SKM-1 treated with dmso at 0.1 percent for 144 hours (cell line): ENCODE measurements around the gene OR52A5.
A peak's percentile ranks its signal among the peaks of the same experiment; 100 is the strongest.
"Not testable (repeated sequence)": the region's sequence is repeated elsewhere in the genome, so short reads cannot be mapped to it uniquely, and the experiment has no call there.

Experiments used
- DNase-seq: peaks from one replicate; lab custom pipeline; 2025; ENCODE audit not compliant: unreplicated experiment; lab: John Stamatoyannopoulos, UW

OR52A5 gene

DNA sequence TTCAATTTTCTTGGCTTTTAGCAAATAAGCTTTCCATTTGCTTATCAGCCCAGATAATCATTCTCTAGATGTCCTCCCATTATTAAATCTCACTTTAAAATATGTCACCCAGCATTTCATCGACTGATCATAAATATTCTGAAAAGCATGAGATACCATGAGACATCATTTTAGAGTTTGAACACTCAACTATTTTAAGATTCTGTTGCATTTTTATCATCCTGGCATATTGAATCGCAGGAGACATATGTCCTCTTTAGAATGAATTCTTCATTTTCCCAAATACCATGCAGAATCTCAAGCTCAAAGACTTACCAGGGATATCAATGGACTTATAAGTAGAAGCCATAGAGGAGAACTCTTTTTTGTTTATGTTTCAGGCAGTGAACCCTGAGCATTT is at the start of gene OR52A5:
Gene OR52A5, minus strand, starts transcription at position 361 of the 400 bp plus-strand sequence. CDS start 5,714 bp downstream, outside the sequence.
- no peak for DNase-seq

DNA sequence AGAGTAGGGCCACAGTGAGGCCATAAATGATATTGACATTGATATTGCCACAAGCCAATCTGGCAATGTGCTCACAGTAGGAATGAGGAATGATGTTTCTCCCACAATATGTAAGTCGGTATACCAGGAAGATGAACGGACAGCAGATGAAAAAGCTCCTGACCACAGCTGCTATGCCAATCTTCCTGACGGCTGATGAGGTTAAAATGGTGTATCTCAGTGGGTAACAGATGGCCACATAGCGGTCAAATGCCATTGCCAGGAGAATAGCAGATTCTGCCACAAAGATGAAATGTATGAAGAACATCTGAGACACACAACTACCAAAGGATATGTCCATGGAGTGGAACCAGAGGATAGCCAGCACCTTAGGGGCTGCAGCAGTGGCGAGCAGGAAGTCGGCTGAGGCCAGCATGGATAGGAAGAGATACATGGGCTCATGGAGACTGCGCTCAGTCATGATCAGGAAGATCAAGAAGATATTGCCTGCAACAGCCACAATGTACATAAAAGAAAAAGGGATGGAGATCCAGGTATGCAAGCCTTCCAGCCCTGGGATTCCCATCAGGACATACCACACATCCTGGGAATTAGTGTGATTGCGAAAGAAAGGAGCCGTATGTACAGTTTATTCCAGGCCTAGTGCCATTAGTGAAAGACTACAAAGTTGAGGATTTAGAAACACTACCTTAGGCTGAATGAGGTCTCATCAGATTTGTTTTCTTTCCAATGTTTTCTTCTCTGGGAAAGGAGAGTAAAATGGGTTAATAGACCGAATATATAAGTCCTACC is 40.1 kb upstream of the OR52A5 start:
- DNase-seq, result no peak

DNA sequence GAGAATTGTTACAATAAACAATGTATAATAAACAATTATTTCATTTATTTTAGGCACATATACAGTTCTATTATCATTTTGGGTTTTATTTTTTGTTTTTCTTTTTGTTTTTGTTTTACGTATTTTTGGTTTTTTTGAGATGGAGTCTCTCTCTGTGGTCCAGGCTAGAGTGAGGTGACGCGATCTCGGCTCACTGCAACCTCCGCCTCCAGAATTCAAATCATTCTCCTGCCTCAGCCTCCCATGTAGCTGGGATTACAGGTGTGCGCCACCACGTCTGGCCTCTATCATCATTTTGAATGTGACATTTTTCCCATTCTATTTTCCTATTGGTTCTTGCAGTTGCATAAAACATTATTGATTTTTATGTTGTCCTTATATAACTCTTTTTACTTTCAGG is 36.8 kb upstream of the OR52A5 start:
- DNase-seq, result no peak

DNA sequence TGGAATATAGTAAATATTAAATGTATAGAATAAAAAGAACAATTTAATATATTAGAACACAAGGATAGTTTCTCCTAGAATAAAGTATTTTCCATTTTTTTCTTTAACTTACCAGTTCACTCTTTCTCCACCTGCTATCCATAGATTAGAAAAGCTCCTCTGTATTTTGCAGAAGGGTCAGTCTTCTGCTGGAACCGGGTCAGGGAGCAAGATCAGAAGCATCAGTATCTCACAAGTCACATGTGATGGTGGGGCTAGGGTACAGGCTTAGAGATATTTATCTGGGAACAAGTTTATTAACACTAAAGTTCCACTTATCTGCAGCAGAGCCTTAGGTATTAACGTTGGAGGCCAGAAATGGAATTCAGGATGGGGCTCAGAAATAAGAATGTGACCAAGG is 33.7 kb upstream of the OR52A5 start:
- DNase-seq, result no peak

DNA sequence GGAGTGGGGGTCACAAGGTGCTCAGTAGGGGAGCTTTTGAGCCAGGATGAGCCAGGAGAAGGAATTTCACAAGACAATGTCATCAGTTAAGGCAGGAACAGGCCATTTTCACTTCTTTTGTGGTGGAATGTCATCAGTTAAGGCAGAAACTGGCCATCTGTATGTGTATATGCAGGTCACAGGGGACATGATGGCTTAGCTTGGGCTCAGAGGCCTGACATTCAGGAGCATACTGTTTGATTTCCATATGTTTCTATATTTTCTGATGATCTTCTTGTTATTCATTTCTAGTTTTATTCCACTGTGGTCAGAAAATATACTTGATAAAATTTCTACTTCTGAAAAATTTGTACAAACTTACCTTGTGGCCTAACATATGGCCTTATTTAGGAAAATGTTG is 27.7 kb upstream of the OR52A5 start:
- not testable (repeated sequence) for DNase-seq

DNA sequence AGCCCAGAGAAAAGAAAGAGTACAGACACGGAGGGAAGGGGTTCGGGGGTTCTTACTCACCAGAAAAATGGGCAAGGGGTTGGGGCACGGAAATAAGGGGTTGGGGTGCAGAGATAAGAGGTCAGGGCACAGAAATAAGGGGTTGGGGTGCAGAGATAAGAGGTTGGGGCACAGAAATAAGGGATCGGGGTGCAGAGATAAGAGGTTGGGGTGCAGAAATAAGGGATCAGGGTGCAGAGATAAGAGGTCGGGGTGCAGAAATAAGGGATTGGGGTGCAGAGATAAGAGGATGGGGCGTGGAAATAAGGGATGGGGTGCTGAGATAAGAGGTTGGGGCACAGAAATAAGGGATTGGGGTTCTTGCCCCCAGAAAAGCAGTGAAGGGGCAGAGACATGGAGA is 26.7 kb upstream of the OR52A5 start:
- not testable (repeated sequence) for DNase-seq

DNA sequence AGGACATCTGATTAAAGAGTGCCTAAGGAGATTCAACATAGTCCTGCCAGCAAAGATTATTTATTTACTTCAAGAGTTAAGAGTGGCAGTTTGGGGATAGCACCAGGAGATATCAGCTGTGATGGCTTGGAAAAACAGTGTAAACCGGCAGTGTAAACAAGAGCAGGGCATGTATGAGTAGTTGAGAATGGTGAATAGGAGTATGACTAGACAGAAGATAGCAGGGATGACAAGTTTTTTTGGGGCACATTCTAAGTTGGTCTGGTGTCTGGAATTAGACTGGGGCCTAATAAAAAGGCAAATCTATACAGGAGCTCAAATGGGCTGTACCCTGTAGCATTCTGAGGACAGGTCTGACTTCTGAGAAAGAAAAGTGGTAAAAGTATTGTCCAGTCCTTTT is 22.9 kb upstream of the OR52A5 start:
- not testable (repeated sequence) for DNase-seq

DNA sequence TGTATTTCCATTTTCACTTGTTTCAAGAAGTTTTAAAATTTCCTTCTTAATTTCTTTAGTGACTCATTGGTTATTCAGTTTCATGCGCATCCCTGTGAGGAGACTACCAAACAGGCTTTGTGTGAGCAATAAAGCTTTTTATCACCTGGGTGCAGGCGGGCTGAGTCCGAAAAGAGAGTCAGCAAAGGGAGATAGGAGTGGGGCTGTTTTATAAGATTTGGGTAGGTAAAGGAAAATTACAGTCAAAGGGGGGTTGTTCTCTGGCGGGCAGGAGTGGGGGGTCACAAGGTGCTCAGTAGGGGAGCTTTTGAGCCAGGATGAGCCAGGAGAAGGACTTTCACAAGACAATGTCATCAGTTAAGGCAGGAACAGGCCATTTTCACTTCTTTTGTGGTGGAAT is 22.1 kb upstream of the OR52A5 start:
- not testable (repeated sequence) for DNase-seq

DNA sequence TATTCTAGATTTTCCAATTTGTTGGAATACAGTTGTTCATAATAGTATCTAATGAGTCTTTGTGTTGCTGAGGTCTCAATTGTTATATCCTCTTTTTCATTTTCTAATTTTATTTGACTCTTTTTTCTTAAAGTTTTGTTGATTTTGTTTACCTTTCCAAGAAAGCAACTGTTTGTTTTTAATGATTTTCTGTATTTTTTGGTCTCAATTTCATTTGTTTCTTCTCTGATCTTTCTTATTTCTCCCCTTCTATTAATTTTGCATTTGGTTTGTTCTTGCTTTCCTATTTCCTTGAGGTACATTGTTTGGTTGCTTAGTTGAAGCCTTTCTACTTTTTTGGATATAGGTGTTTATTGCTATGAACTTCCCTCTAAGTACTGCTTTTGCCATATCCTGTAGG is 21.6 kb upstream of the OR52A5 start:
- DNase-seq, result no peak

DNA sequence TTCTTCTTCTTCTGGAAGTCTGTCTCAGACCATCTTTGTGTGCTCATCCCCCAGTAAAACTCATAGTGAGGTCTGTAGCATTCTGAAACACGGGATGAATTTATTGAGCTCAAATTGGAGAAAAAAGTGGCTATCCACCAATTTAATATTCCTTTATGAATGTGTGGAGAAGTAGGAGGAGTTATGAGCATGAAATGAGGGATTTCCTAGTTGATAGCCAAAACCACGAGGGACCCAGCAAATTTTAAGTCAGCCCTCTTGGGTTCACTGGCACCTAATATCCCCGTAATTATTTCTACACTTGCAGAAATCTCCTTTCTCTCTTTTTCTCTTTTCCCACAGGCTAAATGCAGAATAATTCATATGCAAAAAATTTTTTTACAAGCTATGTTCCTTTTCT is 16.5 kb upstream of the OR52A5 start, which contains the start of gene OR52A1:
Gene OR52A1, minus strand, starts transcription at position 101 of the 400 bp plus-strand sequence. CDS start 2,388 bp downstream, outside the sequence.
- no peak for DNase-seq

DNA sequence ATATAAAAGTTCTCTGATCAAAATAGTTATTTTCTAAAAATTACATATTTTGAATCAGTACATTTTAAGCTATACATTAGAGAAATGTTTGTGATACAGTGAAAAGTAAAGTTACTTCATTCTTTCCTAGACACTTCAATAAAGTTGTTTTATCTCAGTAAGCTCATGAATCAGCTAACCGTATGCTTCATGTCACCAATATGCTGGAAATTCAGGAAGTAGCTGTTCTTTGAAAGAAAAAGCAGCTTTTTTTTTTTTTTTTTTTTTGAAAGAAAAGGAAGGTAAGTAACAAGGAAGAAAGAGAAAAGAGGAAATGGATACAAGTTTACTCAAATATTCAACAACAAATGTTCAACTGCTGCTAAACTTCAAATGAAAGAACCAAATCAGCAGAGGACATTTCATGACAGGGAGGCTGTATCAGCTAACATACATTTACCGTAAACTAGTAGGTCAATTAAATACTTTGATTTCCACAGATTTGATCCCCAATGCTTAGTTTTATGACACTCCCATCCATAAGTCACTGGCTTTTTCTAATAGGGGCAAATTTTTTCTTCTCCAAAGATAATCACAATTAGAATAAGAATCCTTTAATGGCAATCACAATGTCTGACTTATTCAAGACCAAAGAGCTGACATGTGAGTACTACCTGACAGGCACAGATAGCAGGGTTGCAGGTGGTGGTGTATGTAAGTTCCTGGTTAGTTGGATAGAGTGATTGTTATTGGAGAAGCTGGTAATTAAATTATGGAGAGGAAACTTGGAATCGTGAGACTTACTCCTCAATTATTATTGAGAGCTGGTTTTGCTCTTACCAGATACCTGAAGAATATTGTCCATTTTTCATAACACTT is 15.6 kb upstream of the OR52A5 start:
- DNase-seq, result peak; percentile 12

DNA sequence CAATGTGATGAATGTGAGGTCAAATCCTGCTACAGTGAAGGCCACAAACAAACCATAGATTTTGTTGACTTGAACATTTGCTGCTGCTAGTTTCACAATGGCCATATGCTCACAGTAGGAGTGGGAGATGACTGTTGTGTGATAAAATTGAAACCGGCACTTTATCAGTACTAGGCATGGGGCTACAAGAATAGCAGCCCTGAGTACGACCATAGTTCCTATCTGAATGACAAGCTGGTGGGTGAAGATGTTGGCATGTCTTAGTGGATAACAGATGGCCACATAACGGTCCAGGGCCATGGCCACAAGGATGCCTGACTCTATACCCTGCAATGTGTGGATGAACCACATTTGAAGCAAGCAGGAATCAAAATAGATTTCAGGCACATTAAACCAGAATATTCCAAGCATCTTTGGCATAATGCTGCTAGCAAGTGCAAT is 13.6 kb upstream of the OR52A5 start:
- DNase-seq, result no peak

DNA sequence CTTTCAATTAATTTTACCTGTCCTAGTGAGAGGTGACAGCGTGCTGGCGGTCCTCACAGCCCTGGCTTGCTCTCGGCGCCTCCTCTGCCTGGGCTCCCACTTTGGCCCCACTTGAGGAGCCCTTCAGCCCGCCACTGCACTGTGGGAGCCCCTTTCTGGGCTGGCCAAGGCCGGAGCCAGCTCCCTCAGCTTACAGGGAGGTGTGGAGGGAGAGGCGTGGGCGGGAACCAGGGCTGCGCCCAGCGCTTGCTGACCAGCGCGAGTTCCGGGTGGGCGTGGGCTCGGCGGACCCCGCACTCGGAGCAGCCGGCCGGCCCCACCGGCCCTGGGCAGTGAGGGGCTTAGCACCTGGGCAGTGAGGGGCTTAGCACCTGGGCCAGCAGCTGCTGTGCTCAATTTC is 6.0 kb upstream of the OR52A5 start:
- DNase-seq, result not testable (repeated sequence)

DNA sequence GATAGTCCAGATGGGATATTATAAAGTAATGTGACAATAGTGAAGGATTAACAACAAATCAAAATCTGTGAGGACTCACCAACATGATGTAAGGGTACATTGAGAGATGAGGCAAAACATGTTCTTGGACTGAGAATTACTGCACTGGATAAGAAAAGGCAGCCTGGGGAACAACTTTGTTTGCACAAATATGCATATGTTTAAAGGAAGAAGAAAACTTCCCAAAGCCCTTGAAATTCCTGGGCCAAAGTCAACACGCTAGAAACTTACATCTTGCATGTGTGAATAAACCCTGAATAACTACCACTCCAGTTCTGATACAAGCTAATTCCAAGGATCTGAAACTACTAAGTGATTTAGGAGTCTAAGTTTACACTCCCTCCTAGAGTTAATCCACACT is 1.1 kb downstream of the OR52A5 start:
- DNase-seq, result no peak

DNA sequence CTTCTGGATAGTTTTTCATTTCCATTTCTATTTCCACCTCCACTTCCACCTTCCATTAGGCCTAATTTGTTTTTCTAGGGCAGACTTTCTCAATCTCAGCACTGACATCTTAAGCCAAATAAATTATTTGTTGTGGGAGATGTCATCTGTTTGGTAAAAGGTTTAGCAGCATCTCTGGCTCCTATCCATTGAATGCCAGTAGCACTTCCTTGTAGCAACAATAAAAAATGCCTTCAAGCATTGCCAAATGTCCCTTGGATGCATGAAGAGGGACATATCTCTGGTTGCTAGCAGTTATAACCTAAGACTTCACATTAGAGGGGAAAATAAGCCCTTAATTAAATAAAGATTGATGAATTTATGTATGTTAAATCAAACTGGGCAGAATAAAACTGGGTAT is 1.9 kb downstream of the OR52A5 start:
- no peak for DNase-seq

DNA sequence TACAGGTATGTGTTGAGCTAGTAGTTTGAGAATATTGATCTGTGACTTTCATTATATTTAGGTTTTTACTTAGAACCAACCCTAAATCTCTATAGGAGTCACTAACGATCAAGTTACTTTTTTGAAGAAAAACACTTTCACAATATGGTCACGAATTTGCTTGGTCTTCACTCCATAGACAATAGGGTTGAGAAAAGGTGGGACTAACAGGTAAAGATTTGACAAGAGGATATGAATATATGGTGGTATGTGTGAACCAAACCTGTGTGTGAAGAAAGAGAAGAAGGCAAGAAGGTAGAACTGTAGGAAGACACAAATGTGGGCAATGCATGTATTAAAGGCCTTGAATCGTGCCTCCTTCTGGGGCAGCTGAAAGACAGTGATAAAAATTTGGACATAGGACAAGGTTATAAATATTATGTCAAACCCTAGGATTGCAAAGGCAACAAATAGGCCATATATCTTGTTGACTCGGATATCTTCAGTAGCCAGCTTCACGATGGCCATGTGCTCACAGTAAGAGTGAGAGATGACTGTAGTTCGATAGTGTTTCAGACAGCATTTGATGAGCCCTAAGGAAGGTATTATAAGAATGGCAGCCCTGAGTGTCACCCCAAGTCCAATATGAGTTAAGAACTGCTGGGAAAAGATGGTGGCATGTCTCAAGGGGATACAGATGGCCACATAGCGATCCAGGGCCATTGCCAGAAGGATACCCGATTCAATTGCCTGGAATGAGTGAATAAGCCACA is 6.4 kb downstream of the OR52A5 start:
- no peak for DNase-seq

DNA sequence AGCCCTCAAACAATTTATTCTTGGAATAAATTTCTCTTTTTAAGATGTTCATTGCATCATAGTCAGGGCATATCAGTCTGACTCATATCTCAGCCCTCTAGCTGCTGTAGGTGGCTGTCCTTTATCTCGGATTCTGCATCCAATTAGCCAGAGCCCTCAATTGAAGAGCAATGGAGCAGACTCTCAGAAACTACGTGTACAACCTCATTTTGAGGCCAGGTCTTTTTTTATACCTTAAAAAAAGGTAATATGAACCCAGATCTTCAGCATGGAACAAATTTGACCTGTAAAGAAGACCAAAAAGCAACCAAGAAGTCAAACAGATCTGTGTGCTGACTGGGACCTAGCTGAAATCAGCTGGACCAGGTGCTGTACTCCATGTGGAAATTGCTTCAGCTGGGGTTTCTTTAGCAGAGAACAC is 8.7 kb downstream of the OR52A5 start:
- DNase-seq, result no peak

DNA sequence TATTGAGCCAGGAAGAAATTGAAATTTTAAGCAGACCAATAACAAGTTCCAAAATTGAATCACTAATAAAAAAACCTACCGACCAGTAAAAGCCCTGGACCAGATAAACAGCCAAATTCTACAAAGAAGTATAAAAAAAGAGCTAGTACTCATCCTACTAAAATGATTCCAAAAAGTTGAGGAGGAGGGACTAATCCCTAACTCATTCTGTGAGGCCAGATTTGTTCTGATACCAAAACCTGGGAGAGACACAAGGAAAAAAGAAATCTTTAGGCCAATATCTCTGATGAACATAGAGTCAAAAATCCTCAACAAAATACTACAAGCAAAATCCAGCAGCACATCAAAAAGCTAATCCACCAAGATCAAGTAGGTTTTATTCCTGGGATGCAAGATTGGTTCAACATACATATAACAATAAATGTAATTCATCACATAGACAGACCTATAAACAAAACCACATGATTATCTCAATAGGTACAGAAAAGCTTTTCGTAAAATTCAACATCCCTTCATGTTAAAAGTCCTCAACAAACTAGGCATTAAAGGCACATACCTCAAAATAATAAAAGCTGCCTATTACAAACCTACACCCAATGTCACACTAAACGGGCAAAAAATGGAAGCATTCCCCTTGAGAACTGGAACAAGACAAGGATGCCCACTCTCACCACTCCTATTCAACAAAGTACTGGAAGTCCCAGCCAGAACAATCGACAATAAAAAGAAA is 13.1 kb downstream of the OR52A5 start:
- DNase-seq, result no peak

DNA sequence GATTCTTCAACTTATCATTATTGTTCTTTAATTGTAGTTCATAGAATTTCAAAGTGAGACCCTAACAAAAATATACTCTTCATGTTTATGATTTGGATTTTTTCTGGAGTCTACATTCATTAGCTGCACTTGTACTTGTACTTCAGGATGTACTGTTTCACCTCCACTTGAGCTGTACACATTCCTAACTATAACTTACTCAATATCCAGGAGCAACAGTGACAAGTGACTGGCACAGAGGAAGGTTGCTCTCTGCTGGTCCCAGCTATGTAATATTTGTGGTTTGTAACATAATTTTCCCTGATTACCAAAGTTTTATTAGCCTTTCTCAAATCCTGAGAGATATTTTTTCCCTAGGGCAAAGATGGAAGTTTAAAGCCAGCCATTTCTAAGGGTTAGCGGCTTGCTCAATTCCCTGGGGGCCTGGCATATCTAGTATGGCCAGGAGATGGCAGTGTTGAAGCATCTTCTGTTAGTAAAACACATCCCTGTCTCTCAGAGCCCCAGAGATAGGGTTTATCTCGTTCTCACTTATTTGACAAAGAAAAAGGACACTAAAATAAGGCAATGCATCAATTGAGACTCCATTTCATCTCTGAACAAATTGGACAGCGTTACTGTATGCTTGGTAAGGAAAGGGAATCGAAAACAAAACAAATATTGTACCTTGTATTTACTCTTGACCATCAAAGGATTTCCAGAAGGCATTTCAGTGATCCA is 14.2 kb downstream of the OR52A5 start:
- peak; percentile 40 for DNase-seq

DNA sequence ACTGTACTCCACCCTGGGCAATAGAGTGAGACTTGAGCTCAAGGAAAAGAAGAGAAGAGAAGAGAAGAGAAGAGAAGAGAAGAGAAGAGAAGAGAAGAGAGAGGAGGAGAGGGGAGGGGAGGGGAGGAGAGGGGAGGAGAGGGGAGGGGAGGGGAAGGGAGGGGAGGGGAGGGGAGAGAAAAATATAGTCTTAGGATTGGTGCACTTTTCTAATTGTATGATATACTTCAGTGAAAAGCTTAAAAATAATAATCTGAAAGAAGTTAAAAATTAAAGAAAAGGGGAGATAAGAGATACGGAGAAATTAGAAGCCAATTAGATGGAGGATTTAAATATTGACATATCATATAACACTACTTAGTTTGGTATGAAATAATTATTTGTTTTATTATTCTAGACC is 19.3 kb downstream of the OR52A5 start:
- DNase-seq, result no peak
